K562 (cell line): ENCODE data around the gene PACS1. TPM values are rescaled to one million over a fixed set of nuclear protein-coding genes. Genes with fewer than 3 reads are reported as not detected.
A peak's percentile ranks its signal among the peaks of the same experiment; 100 is the strongest.

Experiments used
- ATAC-seq: fragments of 200-7000 bp; cut with Tn5 transposase; 3 replicates; pipeline ENCODE4 v1.9.1; 2020; ENCODE audit warnings: moderate library complexity
- BruUV-seq: library from RNA; stranded (reverse); fragments of 400-500 nt; replicated peaks from 2 replicates; lab custom pipeline; 2021; lab: Mats Ljungman, UMichigan
- CTCF ChIA-PET: fragments of 300-600 bp; formaldehyde crosslinking; extraction: SDS; loops from one replicate; lab custom pipeline; 2021; ENCODE audit warnings: low intra/inter-chr PET ratio; lab: Yijun Ruan, JAX
- POLR2A ChIA-PET: fragments of 300-600, 350-650 bp; sonication (Branson Sonifier 250); formaldehyde crosslinking; extraction: SDS; loops from one replicate; lab custom pipeline; 2021; ENCODE audit warnings: antibody characterized with exemption, inconsistent platforms; lab: Yijun Ruan, JAX
- DNase-seq, 4 experiments: peaks; one replicate each; pipeline versions ENCODE4 v3.0.0 to v3.0.0-alpha.2; 2011 to 2018; ENCODE audit warnings: low spot score in 3 of 4, mixed read lengths in 3 of 4; ENCODE audit errors: extremely low read depth in 1 of 4
- FAIRE-seq: peaks from 2 replicates; lab custom pipeline; 2011; peaks lifted over from hg19 to GRCh38; lab: Jason Lieb, UNC
- H2AFZ ChIP-seq: 2 replicates; pipeline ENCODE4 v1.6.0; 2011; ENCODE audit warnings: low read depth, low read length, control low read depth, inconsistent platforms
- H3K27ac ChIP-seq: fragments of 200-600 bp; 3 replicates; pipeline ENCODE4 v1.8.0; 2011; ENCODE audit warnings: low read depth, mild to moderate bottlenecking, control low read depth, inconsistent platforms, low read length, moderate library complexity, mixed read lengths; ENCODE audit errors: extremely low read depth
- H3K27me3 ChIP-seq, 2 experiments: fragments of 300-600 bp in 1 of 2; 2 replicates in 1 of 2; 3 replicates in 1 of 2; pipeline versions ENCODE4 v1.6.0 to v1.8.0; 2011; ENCODE audit warnings: inconsistent platforms in 2 of 2, low read length in 2 of 2, mild to moderate bottlenecking in 1 of 2, mixed read lengths in 1 of 2, moderate library complexity in 1 of 2; ENCODE audit not compliant: control insufficient read depth in 2 of 2, insufficient read depth in 2 of 2
- H3K36me3 ChIP-seq: fragments of 300-600 bp; 3 replicates; pipeline ENCODE4 v1.8.0; 2011; ENCODE audit warnings: mild to moderate bottlenecking, low read length, inconsistent platforms; ENCODE audit not compliant: control insufficient read depth, insufficient read depth
- H3K4me1 ChIP-seq, 2 experiments: fragments of 200-600 bp in 1 of 2; replicated peaks in 1 of 2; 2 replicates in 1 of 2; 3 replicates in 1 of 2; pipeline versions ENCODE4 v1.5.1 to v1.8.0; 2011; ENCODE audit warnings: inconsistent platforms in 2 of 2, low read length in 2 of 2, mild to moderate bottlenecking in 1 of 2, mixed read lengths in 1 of 2, moderate library complexity in 1 of 2; ENCODE audit not compliant: control insufficient read depth in 2 of 2, insufficient read depth in 2 of 2
- H3K4me2 ChIP-seq: 2 replicates; pipeline ENCODE4 v1.6.1; 2011; ENCODE audit warnings: low read length, control low read depth, inconsistent platforms, mixed read lengths; ENCODE audit not compliant: insufficient read depth
- H3K4me3 ChIP-seq: fragments of 200-600 bp; sonication (generic), shearing (Covaris generic); 2 replicates; pipeline ENCODE4 v1.5.1; 2016; ENCODE audit warnings: control low read depth, inconsistent platforms
- H3K79me2 ChIP-seq: fragments of 200-600 bp; 3 replicates; pipeline ENCODE4 v1.8.0; 2011; ENCODE audit warnings: low read length, inconsistent platforms; ENCODE audit not compliant: control insufficient read depth, insufficient read depth
- H3K9ac ChIP-seq, 2 experiments: 2 replicates each; pipeline versions ENCODE4 v1.6.0 to v1.6.1; 2011; ENCODE audit warnings: low read depth in 2 of 2, low read length in 2 of 2, control low read depth in 1 of 2, inconsistent platforms in 1 of 2, mild to moderate bottlenecking in 1 of 2, mixed read lengths in 1 of 2; ENCODE audit not compliant: insufficient read depth in 1 of 2
- H3K9me1 ChIP-seq: one replicate; pipeline ENCODE4 v1.6.0; 2011; ENCODE audit warnings: inconsistent platforms, mild to moderate bottlenecking, low read length, moderate library complexity; ENCODE audit not compliant: control insufficient read depth, insufficient read depth
- H3K9me3 ChIP-seq: replicated peaks from 2 replicates; pipeline ENCODE4 v1.5.1; 2011; ENCODE audit warnings: low read depth, low read length, inconsistent platforms; ENCODE audit not compliant: control insufficient read depth, insufficient read depth
- H4K20me1 ChIP-seq: replicated peaks from 2 replicates; pipeline ENCODE4 v1.6.1; 2011; ENCODE audit warnings: low read length, inconsistent platforms, mixed read lengths; ENCODE audit not compliant: control insufficient read depth, insufficient read depth
- CAMTA2 ChIP-seq: fragments of 250-450 bp; sonication (Bioruptor Pico); conservative IDR thresholded peaks from 2 replicates; pipeline ENCODE4 v1.5.1; 2022
- HNRNPLL ChIP-seq: fragments of 200-400 bp; formaldehyde crosslinking; IDR thresholded peaks from 2 replicates; pipeline ENCODE4 v1.6.1; 2017; ENCODE audit warnings: low read length, low read depth, mild to moderate bottlenecking; ENCODE audit not compliant: poor library complexity, severe bottlenecking
- MCM7 ChIP-seq, 2 experiments: fragments of 450-650 bp; IDR thresholded peaks; 2 replicates each; pipeline ENCODE4 v1.6.1; 2016 to 2018
- NCOA4 ChIP-seq: fragments of 450-650 bp; IDR thresholded peaks from 2 replicates; pipeline ENCODE4 v1.6.1; 2018; ENCODE audit warnings: mild to moderate bottlenecking; ENCODE audit not compliant: partially characterized antibody
- SNIP1 ChIP-seq: fragments of 450-650 bp; IDR thresholded peaks from 2 replicates; pipeline ENCODE4 v1.7.1; 2017; ENCODE audit warnings: low read depth, mild to moderate bottlenecking
- ZNF586 ChIP-seq: fragments of 450-650 bp; formaldehyde crosslinking; conservative IDR thresholded peaks from 2 replicates; pipeline ENCODE4 v1.4.0; 2020; ENCODE audit warnings: mild to moderate bottlenecking, moderate library complexity
- ZNF589 ChIP-seq: fragments of 200-800 bp; sonication (Bioruptor generic); IDR thresholded peaks from 2 replicates; pipeline ENCODE4 v1.6.1; 2016; ENCODE audit warnings: low read depth, missing genetic modification characterization, missing compliant biosample characterization
- ZNF740 ChIP-seq, 3 experiments: fragments of 200-800 bp in 1 of 3; sonication (Bioruptor generic) in 1 of 3; sonication (generic) in 1 of 3; formaldehyde crosslinking in 1 of 3; IDR thresholded peaks; 2 replicates each; pipeline versions ENCODE4 v1.6.1 to v1.8.0; 2016 to 2022; ENCODE audit warnings: mild to moderate bottlenecking in 2 of 3, missing compliant biosample characterization in 2 of 3, missing genetic modification characterization in 2 of 3, missing genetic modification reagents in 1 of 3
- ZNF77 ChIP-seq: fragments of 250-450 bp; sonication (Bioruptor Pico); IDR thresholded peaks from 2 replicates; pipeline ENCODE4 v1.5.0; 2020
- WGBS: fragments of 100-300 bp; shearing (Covaris generic); methylation state at CpG from one replicate; pipeline ENCODE4 v1.1.6; 2016; ENCODE audit warnings: low coverage, mixed read lengths; ENCODE audit not compliant: insufficient coverage; ENCODE audit errors: missing lambda C conversion rate; 5-methylcytosine and 5-hydroxymethylcytosine counted together
- in situ Hi-C: fragments of 300-500 bp; cut with MboI; formaldehyde crosslinking; loops from 4 replicates; pipeline ENCODE4 v1.15.0; 2018; ENCODE audit warnings: inconsistent platforms, mixed read lengths
- intact Hi-C: fragments of 100-400 bp; cut with micrococcal nuclease; formaldehyde crosslinking; loops from 2 replicates; pipeline ENCODE4 v1.14.2; 2022
- polyA plus RNA-seq, 8 experiments: library from polyadenylated mRNA; depleted of rRNA in 4 of 8; stranded (reverse) in 5 of 8; unstranded in 3 of 8; fragments of >200 nt; fragmentation: Nextera tagmentation in 2 of 8; fragmentation: Illumina TruSeq in 1 of 8; extraction: Ambion mirVana in 2 of 8; extraction: Trizol in 1 of 8; gene quantifications; 2 replicates each; pipeline versions ENCODE4 v1.2.1 to v1.2.3, GENCODE V29; 2011 to 2014; ENCODE audit warnings: inconsistent platforms in 1 of 8, missing spikeins in 1 of 8
- total RNA-seq, 7 experiments: library from RNA; depleted of rRNA in 6 of 7; stranded (reverse); fragments of >200 nt in 6 of 7; fragmentation: Illumina TruSeq in 2 of 7; extraction: Trizol in 2 of 7; gene quantifications; 2 replicates each; pipeline versions ENCODE4 v1.2.1 to v1.2.3, GENCODE V29; 2011 to 2021; ENCODE audit warnings: low replicate concordance in 1 of 7

PACS1 gene
- total and polyA plus RNA-seq, 9 of the 15 experiments (the other 6 are each of a cell fraction or from before 2014, with no cell fraction given): 0.34 to 28.1 (median 8.5) TPM

- no peak for TF ChIP-seq ZNF77
- no peak for TF ChIP-seq HNRNPLL
- TF ChIP-seq SNIP1: no peak
- TF ChIP-seq CAMTA2 (CRISPR knock-in tag): no peak
- no peak for TF ChIP-seq ZNF589
- TF ChIP-seq, all 486 proteins: peak for 41
Measured at GRCh38 chr11:66268952-66269905, 199.2 kb downstream of the PACS1 start (continued).

- intact Hi-C loops: no loop called here
- Histone ChIP-seq H4K20me1 (peaks cover 10% of the 10 kb centered on the region; the same call in 1 of the 2 replicates), H3K27ac (no peak overlapping the region), H3K27me3 (no peaks in the 10 kb centered on the region), H3K4me3 (no peak overlapping the region), H3K9me1 (no peaks in the 10 kb centered on the region), H3K79me2 (peaks cover 29% of the 10 kb centered on the region), H3K9ac (0 out of 4 replicates have a peak overlapping the region, but pooled peaks of 1 of the 2 experiments have one; percentile 36), H2AFZ (no peak overlapping the region), H3K4me2 (no peak overlapping the region), H3K9me3 (no peaks in the 10 kb centered on the region), H3K4me1 (peaks cover 5 to 28% of the 10 kb centered on the region in 2 experiments; a peak in 4 of 5 replicates), H3K36me3 (peaks cover 64% of the 10 kb centered on the region)
- no peak for DNase-seq
- TSS peak; percentile 7 for BruUV-seq
- in situ Hi-C loops: no loop called here
- ATAC-seq: no peak
- TF ChIP-seq NCOA4: no peak
- no peak for TF ChIP-seq MCM7 (IDR thresholded peaks at IDR 0.05)
- no peak for TF ChIP-seq ZNF586 (CRISPR knock-in tag)
- TF ChIP-seq ZNF740 (CRISPR knock-in tag; IDR thresholded peaks at IDR 0.05): no peak
- no peak for TF ChIP-seq ZNF740 (tag; IDR thresholded peaks at IDR 0.05)
- ChIA-PET CTCF (no interaction called here), POLR2A (interaction anchor here (2.2 kb wide), 1 partner anchor 10 kb away, joined by 21 read pairs; no protein-coding TSS in a partner anchor)
- WGBS: 99% methylated on average over 7 of the region's 7 CpGs
- FAIRE-seq: no peak
Measured at GRCh38 chr11:66271816-66272215, 201.7 kb downstream of the PACS1 start.
